HFFc6 (cell line): Measurements from ENCODE around the gene RBMS1. TPM values are rescaled to one million over a fixed set of nuclear protein-coding genes. Genes with fewer than 3 reads are reported as not detected.

Experiments used
- DNase-seq: peaks from one replicate; pipeline ENCODE4 v3.0.0-alpha.2; 2018
- H3K27ac Mint-ChIP-seq: 2 replicates; pipeline ENCODE4 v1.8.0; 2020; ENCODE audit warnings: mild to moderate bottlenecking, mixed read lengths
- H3K27me3 Mint-ChIP-seq: 2 replicates; pipeline ENCODE4 v1.8.0; 2021; ENCODE audit warnings: mild to moderate bottlenecking, moderate library complexity, mixed read lengths; ENCODE audit not compliant: insufficient read depth
- H3K36me3 Mint-ChIP-seq: 2 replicates; pipeline ENCODE4 v1.8.0; 2021; ENCODE audit warnings: low read depth, mixed read lengths
- H3K4me1 Mint-ChIP-seq: 2 replicates; pipeline ENCODE4 v1.8.0; 2020; ENCODE audit warnings: low read depth, mixed read lengths
- H3K4me3 Mint-ChIP-seq: 2 replicates; pipeline ENCODE4 v1.8.0; 2020; ENCODE audit warnings: mild to moderate bottlenecking, moderate library complexity, mixed read lengths
- H3K9me3 Mint-ChIP-seq: 2 replicates; pipeline ENCODE4 v1.8.0; 2020; ENCODE audit warnings: mild to moderate bottlenecking, mixed read lengths
- total RNA-seq, 6 experiments: library from RNA; stranded (reverse); fragmentation: NEBNext Ultra II Directional; extraction: Animal tissue kit (Norgen Biotek cat#: 25700); gene quantifications; 2 replicates in 1 of 6; 3 replicates in 5 of 6; pipeline ENCODE4 v1.2.3, GENCODE V29; 2021
- TF ChIP-seq, protein P1 (sequence below): fragments of 200-600 bp; sonication (generic); IDR thresholded peaks from 2 replicates; pipeline ENCODE4 v1.5.0; 2021; ENCODE audit warnings: antibody characterized with exemption, mild to moderate bottlenecking

RBMS1 gene
- total RNA-seq, 6 experiments from 2014 or later = 88.7 to 111 (median 96.1) TPM

DNA sequence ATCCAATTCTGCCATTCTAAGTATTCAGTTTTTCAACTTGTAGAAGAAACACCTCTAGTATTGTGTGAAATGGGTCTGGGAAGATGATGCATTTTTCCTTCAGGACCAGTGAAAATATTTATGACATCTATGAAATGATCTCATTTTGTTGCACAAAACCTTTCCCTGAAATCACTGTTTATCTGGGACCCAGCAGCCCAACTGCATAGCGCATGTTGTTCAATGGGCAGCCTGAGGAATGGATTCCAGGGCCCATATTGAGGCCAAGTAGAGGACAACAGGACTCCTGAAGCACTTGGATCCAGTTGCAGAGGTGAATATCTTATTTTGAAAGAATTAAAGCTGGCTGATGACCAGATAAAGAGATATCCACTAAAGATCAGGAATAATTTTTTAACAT lies 7.3 kb downstream of the RBMS1 start:
- H3K4me1 Mint-ChIP-seq = peaks cover 62% of the 10 kb centered on the region

DNA sequence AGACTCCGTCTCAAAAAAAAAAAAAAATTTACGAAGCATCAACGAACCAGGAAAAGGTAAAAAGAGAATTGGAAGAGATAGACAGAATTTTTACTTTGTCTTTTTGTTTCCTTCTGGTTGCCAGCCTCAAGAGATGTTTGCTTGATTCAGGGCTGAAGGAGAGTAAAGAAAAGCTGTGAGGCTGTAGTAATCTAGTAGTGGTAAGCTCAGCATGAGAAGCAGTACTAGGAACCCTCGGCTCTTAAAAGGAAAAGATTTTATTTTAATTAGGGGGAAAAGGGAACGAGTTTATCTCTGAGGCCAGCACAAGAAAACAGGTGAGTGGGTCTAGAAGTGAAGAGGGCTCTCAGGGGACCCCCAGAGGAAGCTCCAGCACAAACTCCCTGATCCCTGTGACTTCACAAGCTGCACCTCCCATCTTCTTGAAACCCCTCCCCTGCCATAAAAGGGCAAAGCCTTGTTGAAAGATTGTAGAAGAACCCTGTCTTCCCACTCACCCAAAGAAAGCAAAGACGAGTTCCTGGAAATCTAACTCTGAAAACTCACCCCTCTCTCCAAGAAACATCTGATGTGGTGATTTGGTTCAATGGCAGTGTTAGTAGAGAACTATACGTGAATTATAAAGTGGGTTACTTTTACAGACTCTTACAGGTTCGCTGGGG lies 8.6 kb downstream of the RBMS1 start:
- peaks cover 8% of the 10 kb centered on the region; the same call in 1 of the 2 replicates for H3K36me3 Mint-ChIP-seq
- H3K4me1 Mint-ChIP-seq = peaks cover 49% of the 10 kb centered on the region
- DNase-seq = no peak
- no peak overlapping the region for H3K4me3 Mint-ChIP-seq
- H3K27ac Mint-ChIP-seq = no peak overlapping the region
- no peaks in the 10 kb centered on the region for H3K27me3 Mint-ChIP-seq
- no peaks in the 10 kb centered on the region for H3K9me3 Mint-ChIP-seq
- TF ChIP-seq, protein P1, sequence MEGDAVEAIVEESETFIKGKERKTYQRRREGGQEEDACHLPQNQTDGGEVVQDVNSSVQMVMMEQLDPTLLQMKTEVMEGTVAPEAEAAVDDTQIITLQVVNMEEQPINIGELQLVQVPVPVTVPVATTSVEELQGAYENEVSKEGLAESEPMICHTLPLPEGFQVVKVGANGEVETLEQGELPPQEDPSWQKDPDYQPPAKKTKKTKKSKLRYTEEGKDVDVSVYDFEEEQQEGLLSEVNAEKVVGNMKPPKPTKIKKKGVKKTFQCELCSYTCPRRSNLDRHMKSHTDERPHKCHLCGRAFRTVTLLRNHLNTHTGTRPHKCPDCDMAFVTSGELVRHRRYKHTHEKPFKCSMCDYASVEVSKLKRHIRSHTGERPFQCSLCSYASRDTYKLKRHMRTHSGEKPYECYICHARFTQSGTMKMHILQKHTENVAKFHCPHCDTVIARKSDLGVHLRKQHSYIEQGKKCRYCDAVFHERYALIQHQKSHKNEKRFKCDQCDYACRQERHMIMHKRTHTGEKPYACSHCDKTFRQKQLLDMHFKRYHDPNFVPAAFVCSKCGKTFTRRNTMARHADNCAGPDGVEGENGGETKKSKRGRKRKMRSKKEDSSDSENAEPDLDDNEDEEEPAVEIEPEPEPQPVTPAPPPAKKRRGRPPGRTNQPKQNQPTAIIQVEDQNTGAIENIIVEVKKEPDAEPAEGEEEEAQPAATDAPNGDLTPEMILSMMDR = no peak

More for the DNA sequence above, 7.3 kb downstream of the RBMS1 start:
- no peak for DNase-seq
- Mint-ChIP-seq H3K9me3 (no peaks in the 10 kb centered on the region), H3K27me3 (no peaks in the 10 kb centered on the region), H3K36me3 (peaks cover 8% of the 10 kb centered on the region; the same call in 1 of the 2 replicates), H3K4me3 (no peak overlapping the region), H3K27ac (no peak overlapping the region)
- TF ChIP-seq, protein P1 = no peak

DNA sequence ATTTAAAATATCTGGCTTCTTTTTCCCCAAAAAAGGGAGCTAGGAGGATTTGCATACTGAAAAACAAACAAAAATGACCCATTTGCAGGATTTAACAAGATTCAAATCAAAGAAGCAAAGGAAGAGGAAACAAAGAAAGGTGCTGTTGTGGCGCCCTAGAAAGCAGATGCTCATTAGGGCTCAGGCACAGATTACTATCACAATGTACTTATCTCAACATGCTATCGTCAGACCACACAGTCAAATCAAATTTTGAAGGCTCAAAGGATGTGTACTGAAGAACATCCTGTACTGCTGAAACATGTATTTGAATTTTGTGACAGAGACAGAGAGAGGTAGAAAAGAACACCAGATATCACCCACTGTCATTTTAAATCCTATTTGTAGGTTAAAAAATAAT lies 10.9 kb downstream of the RBMS1 start:
- Mint-ChIP-seq H3K4me3 (no peak overlapping the region), H3K9me3 (no peaks in the 10 kb centered on the region), H3K36me3 (peaks cover 10% of the 10 kb centered on the region; the same call in 1 of the 2 replicates), H3K4me1 (peaks cover 55% of the 10 kb centered on the region), H3K27me3 (no peaks in the 10 kb centered on the region), H3K27ac (peak overlapping the region; percentile 4; the same call in 1 of the 2 replicates)
- DNase-seq = no peak
- TF ChIP-seq, protein P1 = no peak

DNA sequence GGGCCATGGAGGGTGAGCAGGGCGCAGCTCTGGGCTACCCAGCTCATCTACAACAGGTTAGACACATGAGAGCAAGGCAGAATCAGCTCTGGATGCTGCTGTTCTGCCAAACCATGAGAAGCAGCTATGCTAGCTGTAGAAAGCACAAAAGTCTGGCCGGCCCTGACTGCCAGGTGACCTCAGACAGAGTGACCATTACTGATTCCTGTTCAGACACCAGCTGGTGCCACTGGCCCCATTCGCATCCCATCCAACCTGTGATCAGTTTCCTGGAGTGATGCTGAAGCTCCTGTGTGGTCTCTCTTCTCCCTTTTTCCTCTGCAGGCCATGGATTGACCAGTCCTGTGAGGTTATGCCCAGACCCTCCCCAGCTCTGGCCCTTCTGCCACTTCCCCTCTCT lies 14.3 kb downstream of the RBMS1 start:
- no peak for DNase-seq
- H3K4me1 Mint-ChIP-seq = peaks cover 67% of the 10 kb centered on the region
- no peak overlapping the region for H3K4me3 Mint-ChIP-seq
- no peaks in the 10 kb centered on the region for H3K27me3 Mint-ChIP-seq
- H3K9me3 Mint-ChIP-seq = no peaks in the 10 kb centered on the region
- peaks cover 8% of the 10 kb centered on the region; the same call in 1 of the 2 replicates for H3K36me3 Mint-ChIP-seq
- TF ChIP-seq, protein P1 = no peak
- no peak overlapping the region for H3K27ac Mint-ChIP-seq

DNA sequence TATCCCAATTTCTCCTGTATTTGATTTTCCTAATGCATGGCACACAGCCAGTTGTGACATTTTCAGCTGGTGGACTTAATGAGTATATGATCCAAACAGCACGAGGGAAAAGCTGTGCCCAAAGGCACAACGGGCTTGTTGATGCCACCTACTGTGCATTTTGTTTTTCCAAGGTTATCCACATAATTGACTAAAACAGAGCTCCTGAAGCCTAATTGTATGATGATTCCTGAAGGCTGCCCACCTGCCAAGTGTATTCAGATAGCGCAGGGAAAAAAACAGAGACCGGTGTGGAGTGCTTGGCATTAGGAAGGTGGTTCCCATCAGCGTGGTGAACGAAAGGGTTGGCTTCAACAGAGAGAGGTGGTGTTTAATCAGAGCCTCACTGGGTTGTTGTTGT lies 14.9 kb downstream of the RBMS1 start:
- Mint-ChIP-seq H3K9me3 (no peaks in the 10 kb centered on the region), H3K4me3 (no peak overlapping the region), H3K36me3 (peaks cover 8% of the 10 kb centered on the region; the same call in 1 of the 2 replicates), H3K27ac (no peak overlapping the region), H3K4me1 (peaks cover 71% of the 10 kb centered on the region), H3K27me3 (no peaks in the 10 kb centered on the region)
- TF ChIP-seq, protein P1 = no peak
- DNase-seq = no peak
